GM21367 (cell line): ENCODE data around the gene LIF.

ENCODE experiments used
- ATAC-seq: cut with Tn5 transposase; IDR thresholded peaks from one replicate; pipeline ENCODE4 v1.9.1; 2021; ENCODE audit not compliant: unreplicated experiment

LIF gene

DNA sequence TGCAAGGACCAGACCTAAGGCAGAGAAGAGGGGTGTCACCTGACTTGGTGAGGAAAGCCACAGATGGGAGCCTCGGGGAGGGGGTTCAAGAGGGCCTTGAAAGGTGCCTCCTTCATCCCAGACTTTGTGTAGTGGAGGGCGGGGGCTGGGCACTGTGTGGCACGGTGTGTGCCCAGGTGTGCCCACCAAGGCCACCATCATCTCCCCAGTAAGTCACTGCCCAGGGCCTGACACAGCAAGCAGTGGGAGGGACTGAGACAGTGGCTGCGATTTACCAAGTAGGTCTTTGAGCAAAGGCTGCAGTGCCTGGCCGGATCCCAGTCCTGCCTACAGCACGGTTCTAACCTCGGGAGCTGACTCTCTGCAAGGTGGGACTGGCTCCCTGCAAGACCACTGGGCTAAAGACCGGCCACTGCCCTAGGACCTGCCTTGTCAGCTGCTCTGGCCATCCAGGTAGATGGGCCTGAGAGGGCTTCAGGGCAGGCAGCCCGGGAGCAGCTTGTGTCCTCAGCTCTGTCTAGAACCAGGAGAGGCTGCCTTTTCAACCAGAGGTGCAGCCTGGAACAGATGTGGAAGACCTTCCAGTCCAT, 18.7 kb upstream of the LIF start:
- no peak for ATAC-seq

DNA sequence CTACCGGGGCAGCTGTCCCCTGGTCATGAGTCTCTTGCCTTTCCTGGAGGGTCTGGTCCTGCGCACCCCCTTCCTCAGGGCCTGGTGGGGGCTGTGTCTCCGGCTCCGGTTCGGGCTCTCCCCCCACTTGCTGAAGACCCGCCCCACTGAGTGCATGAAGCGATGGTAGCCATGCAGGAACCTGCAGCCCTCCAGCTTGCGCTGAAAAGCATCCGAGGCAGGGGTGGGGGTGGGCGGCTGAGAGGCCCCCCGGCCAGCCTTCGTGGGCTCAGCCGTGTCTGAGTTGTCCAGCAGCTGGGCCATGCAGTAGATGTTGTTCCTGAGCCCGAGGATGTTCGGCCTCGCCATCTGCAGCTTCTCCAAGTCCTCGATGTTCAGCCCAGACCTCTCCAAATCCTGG, 17.3 kb upstream of the LIF start:
- no peak for ATAC-seq

DNA sequence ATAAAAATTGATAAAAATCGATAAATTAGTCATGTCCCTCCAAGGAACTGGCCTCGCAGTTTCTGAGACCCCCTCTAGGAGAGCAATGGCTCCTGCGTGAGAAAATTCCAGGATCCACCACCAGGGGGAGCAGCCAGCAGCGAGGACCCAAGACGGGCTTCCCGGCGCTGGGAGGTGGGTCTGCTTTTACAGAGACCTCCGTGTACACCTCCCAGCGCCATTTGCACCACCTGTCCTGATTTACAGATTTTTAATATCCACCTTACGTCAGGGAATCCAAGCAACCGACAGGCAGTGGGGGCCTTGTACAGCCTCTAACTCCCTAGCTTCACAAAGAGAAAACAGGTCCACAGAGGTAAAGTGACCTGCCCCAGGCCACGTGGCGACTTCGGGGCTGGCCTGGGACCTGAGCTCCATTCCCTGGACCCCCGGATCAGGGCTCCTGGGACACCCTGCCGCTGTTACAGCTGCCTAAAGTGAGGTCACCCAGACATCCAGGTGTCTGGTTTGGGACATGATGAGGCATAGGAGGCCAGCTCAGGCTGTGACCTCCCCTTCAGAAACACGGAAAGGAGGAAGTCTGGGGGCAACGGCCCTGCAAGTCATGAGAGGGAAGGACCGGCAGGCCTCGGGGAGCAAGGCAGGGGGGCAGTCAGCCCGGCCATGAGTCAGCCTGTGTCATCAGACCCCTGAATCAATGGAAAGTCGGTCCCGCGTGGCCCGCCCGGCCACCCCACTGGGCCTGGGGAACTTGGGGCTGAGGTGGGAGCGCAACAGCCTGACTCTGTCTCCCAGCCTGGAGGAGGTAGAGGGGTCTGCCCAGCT, 16.6 kb upstream of the LIF start:
- no peak for ATAC-seq

DNA sequence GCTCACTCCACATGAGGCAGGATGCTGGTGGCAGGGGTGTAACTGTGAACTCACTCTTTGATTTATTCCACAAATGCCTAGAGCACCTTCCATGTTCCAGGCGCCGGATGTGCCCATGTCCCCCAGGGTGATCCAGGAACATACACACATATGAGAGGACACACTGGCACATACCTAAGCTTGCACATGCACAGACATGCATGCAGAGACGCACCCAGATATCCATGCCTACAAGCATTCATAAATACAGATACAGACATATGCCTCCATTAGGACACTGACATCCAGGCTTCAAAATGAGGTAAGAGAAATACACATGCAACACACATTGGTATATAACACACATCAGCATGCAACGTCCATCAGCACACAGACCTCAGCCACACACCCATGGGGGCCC, 15.6 kb upstream of the LIF start:
- ATAC-seq = no peak

DNA sequence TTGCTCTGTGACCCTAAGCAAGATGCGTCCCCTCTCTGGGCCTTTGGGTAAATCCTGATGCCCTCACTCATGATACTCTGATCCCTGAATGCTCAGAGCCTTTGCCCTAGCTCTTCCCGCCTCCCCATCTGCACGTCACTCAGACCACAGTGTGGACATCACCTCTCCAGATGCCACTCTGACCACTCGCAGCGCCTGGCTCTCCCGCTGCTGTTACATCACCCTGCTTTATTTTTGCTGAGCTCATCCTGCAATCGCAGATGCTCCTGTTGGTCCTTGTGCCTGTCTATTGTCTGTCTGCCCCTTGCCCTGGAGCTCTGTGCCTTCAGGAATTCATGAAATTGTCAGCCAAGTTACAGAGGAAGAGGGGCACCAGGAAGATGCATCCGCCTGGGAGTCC, 14.6 kb upstream of the LIF start:
- ATAC-seq = no peak

DNA sequence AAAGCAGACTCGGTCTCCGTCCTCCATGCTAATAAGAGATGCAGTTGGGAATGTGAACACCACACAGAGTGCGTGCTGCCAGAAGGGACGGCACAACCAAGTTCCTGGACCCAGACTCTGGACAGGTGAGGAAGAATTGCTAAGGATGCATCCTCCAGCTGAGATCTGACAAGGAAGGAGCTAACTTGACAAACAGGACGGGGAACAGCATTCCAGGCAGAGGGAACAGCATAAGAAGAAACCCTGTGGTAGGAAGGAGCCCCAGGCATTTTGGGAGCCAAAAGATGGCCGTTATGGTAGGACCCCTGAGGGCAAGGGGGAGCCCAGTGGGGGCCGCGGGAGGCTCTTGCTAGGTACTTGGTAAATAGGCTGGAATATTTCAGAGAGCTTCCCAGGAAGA, 14.1 kb upstream of the LIF start:
- no peak for ATAC-seq

DNA sequence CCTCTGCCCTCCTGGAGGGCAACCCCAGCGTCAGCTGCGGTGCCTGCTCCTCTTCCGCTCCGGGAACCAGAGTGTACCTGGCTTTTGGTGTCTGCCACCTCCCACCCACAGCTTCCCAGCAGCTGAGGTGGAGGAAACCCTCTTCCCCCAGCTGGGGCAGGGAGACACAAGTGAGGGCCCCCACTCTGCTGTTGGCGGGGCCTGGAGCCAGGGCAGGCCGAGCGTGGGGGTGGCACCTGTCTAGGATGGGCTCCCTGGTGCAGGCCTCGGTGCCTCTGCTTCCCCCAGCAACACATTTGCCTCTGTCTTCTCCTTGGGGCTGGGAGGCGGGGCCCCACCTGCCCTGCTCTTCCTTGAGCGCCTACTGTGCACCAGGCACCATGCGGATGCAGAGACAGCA, 13.7 kb upstream of the LIF start:
- ATAC-seq = no peak

DNA sequence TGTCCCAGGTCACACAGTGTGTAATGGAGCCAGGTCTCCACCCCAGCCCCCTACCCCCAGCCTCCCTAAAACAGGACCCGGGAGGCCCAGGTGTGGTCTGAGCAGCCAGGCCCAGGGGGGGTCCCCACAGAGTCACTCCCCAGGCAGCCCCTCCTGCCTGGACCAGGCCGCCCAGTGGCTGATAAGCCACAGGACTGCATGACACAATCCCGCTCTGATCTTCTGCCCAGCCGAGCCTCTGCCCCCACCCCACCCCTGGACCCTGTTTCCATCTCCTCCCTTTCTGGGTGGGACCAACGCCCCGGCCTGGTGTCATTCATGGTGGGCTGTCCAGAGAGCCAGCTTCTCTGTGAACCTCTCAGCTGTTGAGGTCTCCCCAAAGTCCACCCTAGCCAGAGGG, 7.8 kb upstream of the LIF start:
- no peak for ATAC-seq

DNA sequence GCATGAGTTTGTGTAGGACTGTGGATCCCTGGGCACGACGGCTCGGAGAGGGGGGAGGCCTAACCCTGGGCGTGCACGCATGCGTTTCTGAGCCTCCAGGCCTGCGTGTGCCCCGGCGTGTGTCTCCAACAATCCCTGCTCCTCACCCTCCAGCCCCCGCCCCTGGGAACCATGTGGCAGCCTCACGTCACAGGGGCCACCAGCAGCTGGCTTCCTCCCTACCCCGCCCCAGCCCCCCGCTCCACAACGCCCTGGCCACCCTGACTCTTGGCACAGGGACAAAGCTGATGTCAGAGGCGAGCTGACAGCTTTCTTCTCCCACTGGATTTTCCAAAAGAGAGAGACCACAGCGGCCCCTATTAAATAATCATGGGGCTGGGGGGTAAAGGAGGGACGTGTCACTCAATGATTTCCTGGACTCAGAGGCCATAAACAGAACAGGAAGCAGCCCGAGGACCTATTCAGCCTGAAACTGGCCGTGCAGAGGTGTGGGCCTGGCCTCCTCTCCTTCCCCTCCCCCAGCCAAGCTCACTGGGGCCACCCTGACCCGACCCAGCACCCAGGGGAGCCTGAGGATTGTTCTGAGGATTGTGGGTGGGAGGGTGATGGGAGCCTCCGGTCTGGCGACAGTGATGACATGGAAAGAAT, 6.8 kb upstream of the LIF start:
- no peak for ATAC-seq

DNA sequence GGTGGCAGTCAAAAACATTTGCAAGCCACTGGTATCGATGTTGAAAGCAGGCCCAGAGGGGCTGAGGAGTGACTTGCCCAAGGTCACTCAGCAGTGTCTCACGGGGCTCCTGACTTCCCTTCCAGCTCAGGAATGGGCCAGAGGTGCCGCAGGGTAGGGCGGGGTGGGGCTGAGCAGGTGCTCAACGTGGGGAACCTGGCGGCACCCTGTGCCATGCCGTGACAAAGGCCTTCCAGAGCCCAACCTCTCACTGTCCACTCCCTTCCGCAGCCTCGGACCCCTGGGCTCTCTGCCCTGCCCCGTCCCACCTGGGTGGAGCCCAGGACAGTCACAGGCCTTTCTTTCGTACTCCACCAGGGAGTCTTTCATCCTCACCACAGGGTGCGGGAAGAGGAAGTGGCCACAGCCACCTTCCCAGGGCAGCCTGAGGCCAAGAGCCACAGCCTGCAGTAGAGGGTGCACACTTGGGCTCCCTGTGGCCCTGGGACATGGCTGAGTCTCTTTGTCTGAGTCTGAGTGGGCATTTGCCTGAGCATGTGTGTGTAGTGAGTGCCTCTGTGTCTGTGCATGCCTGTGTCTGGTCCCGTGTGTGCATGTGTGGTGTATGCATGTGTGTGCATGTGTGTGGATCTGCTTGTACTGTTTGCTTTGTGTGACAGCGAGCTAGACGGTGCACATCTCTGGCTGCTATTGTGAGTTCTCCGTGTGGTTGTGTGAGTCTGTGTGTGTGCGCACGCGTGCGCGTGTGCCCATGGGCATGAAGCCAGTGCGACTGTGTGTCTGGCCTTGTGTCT, 6.0 kb upstream of the LIF start:
- ATAC-seq = no peak

DNA sequence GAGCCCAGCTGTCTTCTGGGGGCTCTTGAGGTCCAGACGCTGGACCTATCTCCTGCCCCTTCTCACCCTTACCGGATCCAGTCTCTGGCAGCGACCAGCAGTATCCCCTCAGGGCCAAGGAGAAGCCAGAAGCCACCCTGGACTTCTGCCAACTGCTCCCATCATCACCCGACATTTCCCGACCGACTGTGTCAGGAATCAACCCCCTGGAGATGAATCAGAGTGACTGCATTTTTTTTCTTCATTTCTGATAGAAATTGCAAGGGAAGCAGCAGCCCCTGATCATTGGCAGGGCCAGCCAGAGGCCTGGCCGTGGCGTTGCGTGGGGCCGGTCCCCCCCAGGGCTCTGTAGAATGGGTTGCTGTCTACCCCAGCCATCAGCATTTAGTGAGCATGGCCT, 5.2 kb upstream of the LIF start:
- no peak for ATAC-seq

DNA sequence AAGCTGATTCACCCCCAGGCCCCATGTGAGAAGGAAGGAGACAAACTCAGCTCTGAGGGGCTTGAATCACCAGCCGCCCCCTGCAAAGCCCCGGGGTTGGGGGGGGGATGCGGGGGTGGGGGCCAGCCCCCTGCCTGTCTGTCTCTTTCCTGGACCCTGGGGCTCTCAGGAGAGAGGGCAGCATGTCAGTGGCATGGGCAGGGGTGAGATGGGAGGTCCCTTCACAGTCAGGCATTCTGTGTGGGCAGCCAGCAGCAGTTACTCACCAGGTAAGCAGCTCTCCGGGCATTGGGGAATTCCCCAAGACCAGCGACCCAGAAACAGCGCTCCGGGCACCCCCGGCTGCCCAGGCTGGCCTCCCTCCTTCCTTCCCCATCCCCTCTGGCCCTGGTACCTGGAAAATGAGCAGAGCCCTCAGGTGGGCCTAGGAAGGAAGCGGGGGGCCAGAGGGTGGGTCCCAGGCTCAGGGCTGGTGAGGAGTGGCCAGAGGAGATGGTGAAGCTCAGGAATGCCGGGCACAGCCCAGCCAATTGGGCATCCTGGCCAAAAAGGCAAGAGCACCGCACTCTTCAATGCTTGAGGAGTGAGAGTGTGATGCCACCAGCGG, 4.2 kb upstream of the LIF start:
- ATAC-seq = no peak

DNA sequence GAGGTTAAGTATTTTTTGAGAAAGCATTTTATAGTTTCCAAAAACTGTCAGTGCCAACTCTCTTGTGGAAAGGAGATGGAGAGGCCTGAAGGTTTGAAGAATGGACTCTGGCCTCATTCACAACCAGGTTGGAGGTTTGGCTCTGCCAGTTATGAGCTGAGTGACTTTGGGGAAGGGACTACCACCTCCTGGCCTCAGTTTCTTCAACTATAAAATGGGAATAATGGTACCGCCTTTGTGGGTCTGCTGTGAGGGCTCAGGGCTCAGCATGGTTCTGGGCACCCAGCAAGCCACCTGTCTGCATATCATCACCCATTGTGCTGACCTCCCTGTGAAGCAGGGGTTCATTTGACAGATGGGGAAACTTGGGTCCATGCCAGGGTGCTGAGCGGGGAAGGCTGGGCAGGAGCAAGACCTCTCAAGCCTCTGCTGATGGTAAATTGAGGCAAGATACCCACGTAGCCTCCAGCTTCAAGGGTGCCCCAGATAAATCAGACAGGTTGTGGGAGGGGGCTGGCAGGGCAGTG, 3.5 kb upstream of the LIF start:
- ATAC-seq = no peak

DNA sequence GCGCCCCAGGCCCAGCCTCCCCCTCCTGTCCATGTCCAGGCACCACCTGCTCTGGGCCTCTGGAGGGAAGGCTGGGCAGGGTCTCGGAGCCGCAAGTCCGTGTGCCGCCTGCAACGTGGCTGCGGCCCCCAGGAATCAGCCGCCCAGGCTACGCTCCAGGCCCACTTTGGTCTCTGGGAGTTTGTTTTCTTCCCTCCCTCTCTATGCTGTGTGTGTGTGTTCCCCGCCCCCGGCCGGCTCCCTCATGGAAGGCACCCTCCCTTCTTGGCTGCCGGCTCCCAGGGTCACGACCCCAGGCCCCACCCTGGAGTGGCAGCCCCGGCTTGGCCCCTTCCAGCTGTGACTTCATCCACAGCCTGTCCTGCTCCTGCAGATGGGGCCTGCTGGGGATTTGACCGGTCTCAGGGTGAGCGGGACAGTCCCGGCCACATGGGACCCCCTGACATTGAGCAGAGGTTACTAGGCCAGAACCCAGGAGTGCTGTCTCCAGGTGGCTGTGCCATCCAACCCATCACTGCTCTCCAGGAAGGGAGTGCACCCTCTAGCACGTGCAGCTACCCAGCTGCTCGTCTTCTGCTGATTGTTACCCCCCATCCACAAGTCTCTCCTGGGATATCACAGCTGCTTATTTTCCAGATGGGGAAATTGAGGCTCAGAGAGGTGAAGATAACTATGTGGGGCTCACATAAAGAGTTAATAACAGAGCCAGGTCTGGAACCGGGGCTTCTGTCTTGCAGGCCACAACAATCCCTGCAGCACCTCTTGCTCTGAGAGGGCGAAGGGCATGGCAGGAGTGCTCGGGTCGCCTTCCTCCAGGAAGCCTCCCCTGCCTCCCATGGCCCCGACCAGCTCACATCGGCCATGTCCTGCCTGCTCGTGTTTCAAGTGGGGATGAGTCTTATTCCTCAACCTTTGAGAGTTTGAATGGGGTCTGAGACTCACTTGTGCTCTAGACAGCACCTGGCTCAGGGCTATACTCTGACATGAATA, 2.8 kb upstream of the LIF start:
- no peak for ATAC-seq

DNA sequence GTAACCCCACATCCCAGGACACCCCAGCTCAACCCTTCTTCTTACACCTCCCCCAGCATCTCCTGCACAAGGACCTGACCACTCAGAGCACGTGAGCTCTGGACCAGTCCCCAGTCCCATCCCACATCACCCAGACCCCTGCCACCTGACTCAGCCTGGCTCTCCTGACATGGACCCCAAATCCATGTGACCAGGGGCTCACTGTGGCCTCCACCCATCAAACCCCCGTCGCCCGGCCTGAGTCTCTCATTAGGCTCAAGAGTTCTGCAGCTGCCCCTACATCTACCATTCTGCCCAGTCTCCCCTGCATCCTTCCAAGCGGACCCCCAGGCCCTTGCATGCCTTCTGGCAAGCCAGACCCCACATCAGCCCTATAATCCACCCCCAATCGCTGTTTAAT, 1.9 kb upstream of the LIF start:
- ATAC-seq = no peak

DNA sequence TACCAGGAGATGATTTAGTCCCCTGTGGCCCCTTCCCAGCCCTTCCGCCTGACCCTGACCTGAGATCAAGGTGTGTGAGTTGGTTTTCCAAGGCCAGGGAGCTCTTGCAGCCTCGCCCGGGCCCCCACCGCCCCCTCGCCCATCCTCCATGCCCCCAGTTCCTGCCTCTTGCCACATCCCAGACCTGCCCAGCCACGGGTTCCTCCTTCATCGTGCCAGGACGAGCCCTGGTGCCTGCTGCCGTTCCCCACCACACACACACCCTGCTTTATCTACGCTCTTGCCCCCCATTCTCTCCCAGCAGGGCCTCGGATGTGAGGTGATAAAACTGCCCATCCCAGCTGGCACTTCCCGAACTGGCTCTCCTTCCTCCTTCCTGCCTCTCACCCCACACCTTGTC, 1.4 kb upstream of the LIF start:
- ATAC-seq = no peak

DNA sequence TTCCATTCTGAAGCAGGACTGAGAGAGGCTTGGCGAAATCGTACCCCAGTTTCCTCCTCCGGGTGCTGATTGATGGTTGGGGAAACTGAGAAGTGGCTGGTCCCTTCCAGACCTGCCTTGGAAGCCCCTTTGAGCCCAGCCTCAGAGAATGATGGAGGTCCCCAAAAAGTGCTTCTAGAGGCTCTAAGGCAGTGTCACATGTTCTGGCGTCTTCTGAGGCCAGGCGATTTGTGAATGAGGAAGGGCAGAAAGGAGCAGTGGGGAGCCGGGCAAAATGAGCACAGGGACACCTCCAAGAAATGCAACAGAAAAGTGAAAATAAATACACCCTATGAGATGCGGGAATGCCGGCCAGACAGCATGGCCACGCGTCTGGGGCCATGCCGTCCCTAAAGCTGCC, 1.0 kb upstream of the LIF start:
- ATAC-seq = no peak

DNA sequence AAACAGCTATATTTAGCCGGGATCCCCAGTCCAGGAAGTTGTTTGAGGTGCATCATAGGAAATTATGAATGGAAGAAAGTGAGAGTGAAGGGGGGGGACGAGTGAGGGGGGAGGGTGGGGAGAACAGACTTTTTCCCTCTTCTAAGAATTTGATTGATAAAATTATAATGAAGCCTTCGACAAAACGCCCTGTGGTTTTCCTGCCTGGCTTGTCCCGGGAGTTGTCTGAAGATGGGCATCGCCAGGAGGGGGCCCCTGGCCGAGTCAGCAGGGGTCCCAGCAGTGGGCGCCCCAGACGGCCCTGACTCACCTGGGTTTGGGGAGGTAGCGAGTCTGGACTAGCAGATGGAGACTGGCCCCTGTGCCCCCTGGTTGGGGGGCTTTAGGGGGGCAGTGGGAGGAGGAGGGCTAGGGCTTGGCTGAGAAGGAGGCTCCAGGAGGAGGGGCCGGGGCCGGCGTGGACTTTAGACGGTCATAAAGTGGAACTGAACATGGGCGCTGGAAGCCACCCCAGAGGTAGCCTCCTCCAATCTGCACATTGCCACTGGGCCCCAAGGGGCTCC, 336 bp upstream of the LIF start:
- ATAC-seq = no peak

DNA sequence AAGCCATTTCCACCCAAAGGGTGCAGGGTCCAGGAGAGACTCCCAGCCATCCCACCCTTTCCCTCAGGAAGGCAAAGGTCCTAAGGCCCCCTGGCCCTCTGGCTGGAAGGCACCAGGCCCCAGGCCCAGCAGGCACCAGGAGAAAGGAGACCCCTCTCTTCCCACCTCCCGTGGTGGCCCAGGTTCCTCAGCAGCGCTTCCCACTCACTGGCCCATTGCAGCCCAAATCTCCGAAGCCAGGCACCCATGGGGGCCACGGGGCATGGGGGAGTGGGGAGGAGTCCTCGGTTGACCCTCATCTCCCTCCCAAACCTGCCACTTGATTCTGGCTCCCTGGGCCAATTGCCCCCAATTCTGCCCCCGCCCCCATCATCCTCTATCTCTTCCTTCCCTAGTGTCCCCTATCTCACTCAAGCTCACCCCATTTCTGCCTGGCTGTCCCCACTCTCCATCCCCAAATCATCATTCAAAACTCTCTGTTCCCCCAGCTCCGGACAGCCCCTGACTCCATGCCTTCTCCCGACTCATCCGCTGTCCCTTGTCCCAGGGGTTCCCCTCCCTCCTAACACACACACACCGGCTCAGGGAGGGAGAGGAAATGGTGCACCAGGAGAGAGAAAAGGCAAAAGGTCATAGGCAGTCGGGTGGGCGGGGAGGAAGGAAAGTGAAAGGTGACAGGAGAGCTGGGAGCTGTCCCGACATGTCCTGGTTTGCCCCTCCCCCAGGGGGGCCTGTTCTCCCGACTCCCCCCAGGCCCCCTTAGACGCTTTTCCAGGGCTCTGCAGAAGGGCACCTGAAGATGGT, 1.2 kb downstream of the LIF start:
- no peak for ATAC-seq
